B cell (primary cell): ENCODE results near the gene NUP98. TPM values are rescaled to one million over a fixed set of nuclear protein-coding genes. Genes with fewer than 3 reads are reported as not detected.

Experiments
- ATAC-seq: fragments of 200-7000 bp; cut with Tn5 transposase; one replicate; pipeline ENCODE4 v1.10.0; 2021; ENCODE audit warnings: low read depth, mild to moderate bottlenecking, moderate number of reproducible peaks, moderate library complexity
- CTCF ChIA-PET: fragments of 350-600 bp; sonication (Branson Sonifier 250); formaldehyde crosslinking; loops from one replicate; lab custom pipeline; 2021; ENCODE audit warnings: antibody characterized with exemption, inconsistent platforms; lab: Charles Lee
- POLR2A ChIA-PET: fragments of 350-600 bp; sonication (Branson Sonifier 250); formaldehyde crosslinking; loops from one replicate; lab custom pipeline; 2021; ENCODE audit warnings: antibody characterized with exemption; lab: Charles Lee
- DNase-seq: peaks from one replicate; pipeline ENCODE4 v3.0.0; 2013
- H2AFZ ChIP-seq: 2 replicates; pipeline ENCODE4 v1.6.1; 2012; ENCODE audit warnings: mild to moderate bottlenecking, low read depth, low read length; ENCODE audit not compliant: insufficient read depth, poor library complexity, severe bottlenecking
- H3K27ac ChIP-seq, 2 donors: 1 replicate in 1 of 2; 2 replicates in 1 of 2; pipeline ENCODE4 v1.5.1; 2012 to 2013; ENCODE audit warnings: low read length in 2 of 2, mild to moderate bottlenecking in 2 of 2, moderate library complexity in 1 of 2
- H3K27me3 ChIP-seq, 4 experiments: fragments of 200-600 bp in 1 of 4; sonication (generic) in 1 of 4; replicated peaks in 1 of 4; 1 replicate in 2 of 4; 2 replicates in 2 of 4; pipeline versions ENCODE4 v1.6.1 to v1.7.0; 2013 to 2016; ENCODE audit warnings: low read length in 3 of 4, mild to moderate bottlenecking in 2 of 4, mixed read lengths in 1 of 4, moderate library complexity in 1 of 4; ENCODE audit not compliant: insufficient read depth in 4 of 4, control insufficient read depth in 3 of 4; ENCODE audit errors: control extremely low read depth in 1 of 4
- H3K36me3 ChIP-seq, 2 experiments: replicated peaks in 1 of 2; 1 replicate in 1 of 2; 2 replicates in 1 of 2; pipeline versions ENCODE4 v1.6.1 to v1.7.1; 2013; ENCODE audit warnings: low read length in 1 of 2; ENCODE audit not compliant: insufficient read depth in 2 of 2, control insufficient read depth in 1 of 2; ENCODE audit errors: control extremely low read depth in 1 of 2, extremely low read depth in 1 of 2
- H3K4me1 ChIP-seq, 2 donors: fragments of 200-600 bp in 1 of 2; sonication (generic) in 1 of 2; 1 replicate in 1 of 2; 2 replicates in 1 of 2; pipeline versions ENCODE4 v1.5.1 to v1.6.1; 2013 to 2017; ENCODE audit warnings: low read length in 2 of 2; ENCODE audit not compliant: control insufficient read depth in 2 of 2, insufficient read depth in 2 of 2
- H3K4me2 ChIP-seq: replicated peaks from 2 replicates; pipeline ENCODE3; 2012; ENCODE audit warnings: mild to moderate bottlenecking, low read depth, low read length; ENCODE audit not compliant: poor library complexity, severe bottlenecking
- H3K4me3 ChIP-seq, 5 experiments: fragments of 200-600 bp in 1 of 5; sonication (generic) in 1 of 5; 1 replicate in 3 of 5; 2 replicates in 2 of 5; pipeline versions ENCODE4 v1.5.1 to v1.7.0; 2011 to 2016; ENCODE audit warnings: low read length in 4 of 5, mild to moderate bottlenecking in 4 of 5, low read depth in 2 of 5, control low read depth in 1 of 5, moderate library complexity in 1 of 5; ENCODE audit not compliant: insufficient read depth in 1 of 5; ENCODE audit errors: control extremely low read depth in 1 of 5, extremely low read depth in 1 of 5
- H3K79me2 ChIP-seq: fragments of 200-600 bp; sonication (generic); one replicate; pipeline ENCODE4 v1.6.0; 2016; ENCODE audit warnings: low read length; ENCODE audit not compliant: control insufficient read depth, insufficient read depth
- H3K9ac ChIP-seq: fragments of 200-600 bp; sonication (generic); 2 replicates; pipeline ENCODE4 v1.6.1; 2017; ENCODE audit warnings: mild to moderate bottlenecking, low read length, moderate library complexity
- H3K9me3 ChIP-seq, 3 donors: one replicate each; pipeline versions ENCODE4 v1.6.1 to v1.7.1; 2013; ENCODE audit warnings: low read length in 2 of 3; ENCODE audit not compliant: control insufficient read depth in 2 of 3, insufficient read depth in 1 of 3; ENCODE audit errors: control extremely low read depth in 1 of 3
- H4K20me1 ChIP-seq: 2 replicates; pipeline ENCODE4 v1.6.0; 2012; ENCODE audit warnings: mild to moderate bottlenecking, low read length; ENCODE audit not compliant: insufficient read depth, control insufficient read depth, poor library complexity, severe bottlenecking
- H3K27ac Mint-ChIP-seq: one replicate; pipeline ENCODE4 v1.8.0; 2021; ENCODE audit warnings: mixed read lengths
- H3K27me3 Mint-ChIP-seq: one replicate; pipeline ENCODE4 v1.8.0; 2021; ENCODE audit warnings: mixed read lengths
- H3K4me1 Mint-ChIP-seq: one replicate; pipeline ENCODE4 v1.8.0; 2021; ENCODE audit warnings: mixed read lengths
- H3K4me3 Mint-ChIP-seq: one replicate; pipeline ENCODE4 v1.8.0; 2021; ENCODE audit warnings: mixed read lengths
- H3K9me3 Mint-ChIP-seq: one replicate; pipeline ENCODE4 v1.8.0; 2022; ENCODE audit warnings: mixed read lengths; ENCODE audit not compliant: insufficient read depth
- CTCF ChIP-seq: fragments of 200-600 bp; IDR thresholded peaks from one replicate; pipeline ENCODE4 v1.8.0; 2022; ENCODE audit warnings: antibody characterized with exemption, mild to moderate bottlenecking
- EZH2 ChIP-seq: IDR thresholded peaks from 2 replicates; pipeline ENCODE4 v1.6.1; 2012; ENCODE audit warnings: borderline replicate concordance, low read depth, mild to moderate bottlenecking, moderate library complexity, low read length; ENCODE audit not compliant: insufficient read depth, poor library complexity, severe bottlenecking
- WGBS: methylation state at CpG from one replicate; pipeline ENCODE4 v1.1.5; 2013; ENCODE audit warnings: missing lambda C conversion rate; ENCODE audit not compliant: insufficient coverage; 5-methylcytosine and 5-hydroxymethylcytosine counted together
- intact Hi-C: fragments of 100-400 bp; cut with micrococcal nuclease; formaldehyde crosslinking; loops from one replicate; pipeline ENCODE4 v1.10.0; 2022
- polyA plus RNA-seq: library from polyadenylated mRNA; depleted of rRNA; stranded (reverse); fragments of >200 nt; gene quantifications from 2 replicates; pipeline ENCODE4 v1.2.3, GENCODE V29; 2012
- total RNA-seq, 2 donors: library from RNA; stranded (reverse); fragments of 120-200 nt in 1 of 2; gene quantifications; 1 replicate in 1 of 2; 2 replicates in 1 of 2; pipeline versions ENCODE4 v1.2.3 to v1.2.4, GENCODE V29; 2013 to 2022

The NUP98 gene
- total and polyA plus RNA-seq, 2 donors (not counting 1 experiment from before 2014, with no cell fraction given), result 99.8 to 111 TPM

- no peaks in the 10 kb centered on the region for H3K27me3 ChIP-seq
- peaks cover 53 to 58% of the 10 kb centered on the region in 2 donors for H3K4me1 ChIP-seq
- H3K9me3 Mint-ChIP-seq, result no peaks in the 10 kb centered on the region
- ChIA-PET POLR2A (interaction anchor here (0.6 to 2.6 kb wide), 13 partner anchors 8 to 218 kb away, joined by 3 to 69 read pairs (median 6); partner anchors contain the start of genes PGAP2 and STIM1), CTCF (interaction anchor here (1.3 to 28.7 kb wide), 15 partner anchors 9 to 230 kb away, joined by 3 to 819 read pairs (median 12); partner anchors contain the start of genes NUP98, PGAP2 and STIM1)
- peak; percentile 62 for DNase-seq
- no peaks in the 10 kb centered on the region for H3K9me3 ChIP-seq
- no peaks in the 10 kb centered on the region for H3K36me3 ChIP-seq
- WGBS, result 0% methylated on average over 46 of the region's 46 CpGs
- H3K27ac ChIP-seq, result peak overlapping the region; percentile 89 to 98
- no peak for TF ChIP-seq EZH2
- TF ChIP-seq CTCF, result no peak
- ATAC-seq, result no peak
- H3K9ac ChIP-seq, result peak overlapping the region; percentile 88
- peaks cover 47% of the 10 kb centered on the region for H4K20me1 ChIP-seq
- H3K4me2 ChIP-seq, result peak overlapping the region; percentile 98
- peak overlapping the region; percentile 62 for H2AFZ ChIP-seq
- intact Hi-C loops, result loop anchor here (2.0 kb wide), 1 partner anchor 233 kb away; no protein-coding TSS in a partner anchor
- H3K4me3 Mint-ChIP-seq, result peak overlapping the region; percentile 97
- peaks cover 58% of the 10 kb centered on the region for H3K79me2 ChIP-seq
- no peaks in the 10 kb centered on the region for H3K27me3 Mint-ChIP-seq
- H3K27ac Mint-ChIP-seq, result peak overlapping the region; percentile 89
- peak overlapping the region; percentile 73 to 97 (median 86) for H3K4me3 ChIP-seq
- H3K4me1 Mint-ChIP-seq, result peaks cover 62% of the 10 kb centered on the region
These were observed 42.9 kb upstream of the NUP98 start for GRCh38 chr11:3840004-3840869.
